ENCODE data around the gene NFATC2.

Gene NFATC2

GRCh38 chr20:51382986-51383821, 159.3 kb downstream of the NFATC2 start:
- no peak for DNase-seq
- H3K9me3 ChIP-seq (ENCODE audit: control extremely low read depth in 1 of 5, control insufficient read depth in 4 of 5, insufficient read depth in 2 of 5, low read depth in 1 of 5, low read length in 4 of 5): no peaks in the 10 kb centered on the region
- H3K27ac ChIP-seq (ENCODE audit: insufficient read depth in 1 of 2, low read depth in 1 of 2, low read length in 2 of 2, poor library complexity in 1 of 2, severe bottlenecking in 2 of 2): no peak overlapping the region
- POLR2A ChIA-PET: no interaction called here
- no peak overlapping the region for H3K4me3 ChIP-seq (ENCODE audit: control insufficient read depth in 1 of 7, extremely low read depth in 1 of 7, insufficient read depth in 4 of 7, low read depth in 2 of 7, low read length in 6 of 7)
- no peaks in the 10 kb centered on the region for H3K27me3 ChIP-seq (replicated peaks in 2 of 5; ENCODE audit: control insufficient read depth in 4 of 5, insufficient read depth in 5 of 5, low read length in 4 of 5)
- H3K4me1 ChIP-seq (ENCODE audit: control extremely low read depth in 1 of 4, control insufficient read depth in 4 of 4, insufficient read depth in 4 of 4, low read length in 3 of 4): no peaks in the 10 kb centered on the region
- CTCF ChIA-PET: no interaction called here
- peaks cover 3 to 14% (median 8%) of the 10 kb centered on the region in 4 experiments for H3K36me3 ChIP-seq (ENCODE audit: control insufficient read depth in 4 of 4, insufficient read depth in 4 of 4, low read length in 3 of 4)
- WGBS (ENCODE audit: insufficient coverage): 84% methylated on average over 22 of the region's 23 CpGs

- DNase-seq: no peak
- POLR2A ChIA-PET: no interaction called here
- Histone ChIP-seq H3K4me3 (ENCODE audit: control insufficient read depth in 1 of 7, extremely low read depth in 1 of 7, insufficient read depth in 4 of 7, low read depth in 2 of 7, low read length in 6 of 7) (no peak overlapping the region), H3K27me3 (replicated peaks in 2 of 5; ENCODE audit: control insufficient read depth in 4 of 5, insufficient read depth in 5 of 5, low read length in 4 of 5) (no peaks in the 10 kb centered on the region), H3K36me3 (ENCODE audit: control insufficient read depth in 4 of 4, insufficient read depth in 4 of 4, low read length in 3 of 4) (peaks cover 3 to 11% (median 5%) of the 10 kb centered on the region in 4 experiments), H3K9me3 (ENCODE audit: control extremely low read depth in 1 of 5, control insufficient read depth in 4 of 5, insufficient read depth in 2 of 5, low read depth in 1 of 5, low read length in 4 of 5) (no peaks in the 10 kb centered on the region), H3K27ac (ENCODE audit: insufficient read depth in 1 of 2, low read depth in 1 of 2, low read length in 2 of 2, poor library complexity in 1 of 2, severe bottlenecking in 2 of 2) (no peak overlapping the region), H3K4me1 (ENCODE audit: control extremely low read depth in 1 of 4, control insufficient read depth in 4 of 4, insufficient read depth in 4 of 4, low read length in 3 of 4) (no peaks in the 10 kb centered on the region)
- 96% methylated on average over 16 of the region's 17 CpGs for WGBS (ENCODE audit: insufficient coverage)
- CTCF ChIA-PET: no interaction called here
These were observed 160.2 kb downstream of the NFATC2 start for GRCh38 chr20:51382111-51382985.

- Histone ChIP-seq H3K9me3 (ENCODE audit: control extremely low read depth in 1 of 5, control insufficient read depth in 4 of 5, insufficient read depth in 2 of 5, low read depth in 1 of 5, low read length in 4 of 5) (no peaks in the 10 kb centered on the region), H3K27me3 (replicated peaks in 2 of 5; ENCODE audit: control insufficient read depth in 4 of 5, insufficient read depth in 5 of 5, low read length in 4 of 5) (no peaks in the 10 kb centered on the region), H3K4me3 (ENCODE audit: control insufficient read depth in 1 of 7, extremely low read depth in 1 of 7, insufficient read depth in 4 of 7, low read depth in 2 of 7, low read length in 6 of 7) (no peak overlapping the region), H3K27ac (ENCODE audit: insufficient read depth in 1 of 2, low read depth in 1 of 2, low read length in 2 of 2, poor library complexity in 1 of 2, severe bottlenecking in 2 of 2) (no peak overlapping the region), H3K4me1 (ENCODE audit: control extremely low read depth in 1 of 4, control insufficient read depth in 4 of 4, insufficient read depth in 4 of 4, low read length in 3 of 4) (peaks cover 0 to under 1% (median 0%) of the 10 kb centered on the region in 4 experiments), H3K36me3 (ENCODE audit: control insufficient read depth in 4 of 4, insufficient read depth in 4 of 4, low read length in 3 of 4) (peaks cover 0 to 3% (median 2%) of the 10 kb centered on the region in 4 experiments)
- POLR2A ChIA-PET: no interaction called here
- 97% methylated on average over 10 of the region's 12 CpGs for WGBS (ENCODE audit: insufficient coverage)
- CTCF ChIA-PET: interaction anchor here (2.0 kb wide), 1 partner anchor 10 kb away, joined by 7 read pairs; no protein-coding TSS in a partner anchor
- DNase-seq: no peak
These were observed 161.0 kb downstream of the NFATC2 start for GRCh38 chr20:51381557-51381956.

- CTCF ChIA-PET: interaction anchor here (1.4 to 2.0 kb wide), 3 partner anchors 8 to 31 kb away, joined by 3 to 7 read pairs (median 4); no protein-coding TSS in a partner anchor
- DNase-seq: no peak
- 98% methylated on average over 8 of the region's 13 CpGs for WGBS (ENCODE audit: insufficient coverage)
- Histone ChIP-seq H3K36me3 (ENCODE audit: control insufficient read depth in 4 of 4, insufficient read depth in 4 of 4, low read length in 3 of 4) (peaks cover 0 to 2% (median 0%) of the 10 kb centered on the region in 4 experiments), H3K27me3 (replicated peaks in 2 of 5; ENCODE audit: control insufficient read depth in 4 of 5, insufficient read depth in 5 of 5, low read length in 4 of 5) (no peaks in the 10 kb centered on the region), H3K4me3 (ENCODE audit: control insufficient read depth in 1 of 7, extremely low read depth in 1 of 7, insufficient read depth in 4 of 7, low read depth in 2 of 7, low read length in 6 of 7) (no peak overlapping the region), H3K4me1 (ENCODE audit: control extremely low read depth in 1 of 4, control insufficient read depth in 4 of 4, insufficient read depth in 4 of 4, low read length in 3 of 4) (peaks cover 0 to 9% (median 8%) of the 10 kb centered on the region in 4 experiments), H3K9me3 (ENCODE audit: control extremely low read depth in 1 of 5, control insufficient read depth in 4 of 5, insufficient read depth in 2 of 5, low read depth in 1 of 5, low read length in 4 of 5) (no peaks in the 10 kb centered on the region), H3K27ac (ENCODE audit: insufficient read depth in 1 of 2, low read depth in 1 of 2, low read length in 2 of 2, poor library complexity in 1 of 2, severe bottlenecking in 2 of 2) (no peak overlapping the region)
- POLR2A ChIA-PET: no interaction called here
These were observed 161.8 kb downstream of the NFATC2 start for GRCh38 chr20:51380401-51381385.

- no peak overlapping the region for H3K27ac ChIP-seq (ENCODE audit: insufficient read depth in 1 of 2, low read depth in 1 of 2, low read length in 2 of 2, poor library complexity in 1 of 2, severe bottlenecking in 2 of 2)
- DNase-seq: no peak
- ChIA-PET POLR2A (no interaction called here), CTCF (interaction anchor here (1.4 to 2.0 kb wide), 4 partner anchors 8 to 216 kb away, joined by 3 to 7 read pairs (median 4); no protein-coding TSS in a partner anchor)
- WGBS (ENCODE audit: insufficient coverage): 100% methylated on average over 8 of the region's 8 CpGs
- no peaks in the 10 kb centered on the region for H3K27me3 ChIP-seq (replicated peaks in 2 of 5; ENCODE audit: control insufficient read depth in 4 of 5, insufficient read depth in 5 of 5, low read length in 4 of 5)
- H3K9me3 ChIP-seq (ENCODE audit: control extremely low read depth in 1 of 5, control insufficient read depth in 4 of 5, insufficient read depth in 2 of 5, low read depth in 1 of 5, low read length in 4 of 5): no peaks in the 10 kb centered on the region
- no peak overlapping the region for H3K4me3 ChIP-seq (ENCODE audit: control insufficient read depth in 1 of 7, extremely low read depth in 1 of 7, insufficient read depth in 4 of 7, low read depth in 2 of 7, low read length in 6 of 7)
- H3K4me1 ChIP-seq (ENCODE audit: control extremely low read depth in 1 of 4, control insufficient read depth in 4 of 4, insufficient read depth in 4 of 4, low read length in 3 of 4): peaks cover 0 to 13% (median 11%) of the 10 kb centered on the region in 4 experiments
- H3K36me3 ChIP-seq (ENCODE audit: control insufficient read depth in 4 of 4, insufficient read depth in 4 of 4, low read length in 3 of 4): peaks cover 0 to 2% (median 0%) of the 10 kb centered on the region in 4 experiments
These were observed 162.7 kb downstream of the NFATC2 start for GRCh38 chr20:51379601-51380341.

Data from common myeloid progenitor, CD34-positive (primary cell).